IPS DF 6.9 (cell line): ENCODE measurements around the gene MYL12A.
"Not testable (repeated sequence)": the region's sequence is repeated elsewhere in the genome, so short reads cannot be mapped to it uniquely, and the experiment has no call there.

Experiments used
- DNase-seq: peaks from one replicate; pipeline ENCODE4 v3.0.0-alpha.2; 2013; ENCODE audit warnings: low read depth, low spot score
- H3K27ac ChIP-seq: one replicate; pipeline ENCODE4 v1.5.1; 2013; ENCODE audit warnings: low read length, control low read depth
- H3K27me3 ChIP-seq: 2 replicates; pipeline ENCODE4 v1.6.1; 2013; ENCODE audit warnings: mild to moderate bottlenecking, low read length; ENCODE audit not compliant: control insufficient read depth, insufficient read depth
- H3K36me3 ChIP-seq: 2 replicates; pipeline ENCODE4 v1.6.1; 2013; ENCODE audit warnings: low read length; ENCODE audit not compliant: control insufficient read depth, insufficient read depth
- H3K4me1 ChIP-seq: 2 replicates; pipeline ENCODE4 v1.6.1; 2013; ENCODE audit warnings: low read length; ENCODE audit not compliant: control insufficient read depth, insufficient read depth
- H3K4me3 ChIP-seq: 2 replicates; pipeline ENCODE4 v1.5.1; 2013; ENCODE audit warnings: mild to moderate bottlenecking, low read length
- H3K9me3 ChIP-seq: 2 replicates; pipeline ENCODE4 v1.6.1; 2013; ENCODE audit warnings: low read length, inconsistent platforms; ENCODE audit not compliant: control insufficient read depth, insufficient read depth
- WGBS: extraction: QIAGEN DNeasy Blood & Tissue Kit; methylation state at CpG from one replicate; pipeline ENCODE4 v1.1.7; 2013; ENCODE audit warnings: mixed read lengths, missing lambda C conversion rate; ENCODE audit not compliant: insufficient read length, insufficient coverage; 5-methylcytosine and 5-hydroxymethylcytosine counted together

Gene MYL12A

DNA sequence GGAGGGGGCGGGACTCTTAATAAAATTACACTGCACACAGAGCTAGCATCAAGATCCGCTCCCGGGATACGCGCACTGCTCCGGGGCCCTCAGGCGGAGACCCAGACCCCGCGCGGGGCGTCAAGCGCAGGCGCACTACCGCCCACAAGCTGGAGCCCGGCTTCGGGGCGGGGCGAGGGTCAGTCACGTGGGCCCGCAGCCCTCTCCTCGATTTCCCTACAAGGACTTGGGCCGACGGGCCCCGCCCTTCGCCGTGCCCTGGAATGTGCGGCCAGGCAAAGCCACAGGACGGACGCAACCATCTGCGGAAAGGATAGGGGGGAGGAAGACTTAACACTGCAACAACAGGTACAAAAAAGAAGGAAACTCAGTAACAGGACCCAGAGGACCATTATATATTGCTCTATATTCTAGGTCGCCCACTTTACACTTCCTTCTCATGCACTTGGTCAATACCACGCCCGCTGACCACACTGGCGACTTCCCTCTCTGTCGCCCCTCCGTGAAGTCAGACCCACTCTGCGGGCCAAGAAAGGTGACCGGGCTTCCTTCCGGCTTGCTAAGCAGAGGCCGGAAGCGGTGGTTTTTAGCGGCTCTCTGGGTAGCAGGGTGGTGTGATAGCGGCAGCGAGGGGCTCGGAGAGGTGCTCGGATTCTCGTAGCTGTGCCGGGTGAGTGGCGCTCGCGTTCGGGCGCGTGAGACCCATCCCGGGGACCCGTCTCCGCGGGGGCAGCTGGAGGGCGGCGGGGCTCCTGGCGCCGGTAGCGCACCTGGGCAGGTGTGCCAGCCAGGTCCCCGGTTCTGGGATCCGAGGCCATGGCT, at the start of gene MYL12A:
MYL12A (plus strand) TSS at position 562 of the 822 bp plus-strand sequence. CDS start 5,447 bp downstream, outside the sequence.
- WGBS = no CpG with 5 or more reads among the region's 65 CpGs
- H3K27me3 ChIP-seq = no peaks in the 10 kb centered on the region
- DNase-seq = peak; percentile 96
- H3K9me3 ChIP-seq = no peaks in the 10 kb centered on the region
- no peaks in the 10 kb centered on the region for H3K4me1 ChIP-seq
- no peak within 1 kb of the TSS for H3K27ac ChIP-seq
- H3K4me3 ChIP-seq = peak within 1 kb of the TSS; percentile 94
- no peaks in the 10 kb centered on the region for H3K36me3 ChIP-seq

DNA sequence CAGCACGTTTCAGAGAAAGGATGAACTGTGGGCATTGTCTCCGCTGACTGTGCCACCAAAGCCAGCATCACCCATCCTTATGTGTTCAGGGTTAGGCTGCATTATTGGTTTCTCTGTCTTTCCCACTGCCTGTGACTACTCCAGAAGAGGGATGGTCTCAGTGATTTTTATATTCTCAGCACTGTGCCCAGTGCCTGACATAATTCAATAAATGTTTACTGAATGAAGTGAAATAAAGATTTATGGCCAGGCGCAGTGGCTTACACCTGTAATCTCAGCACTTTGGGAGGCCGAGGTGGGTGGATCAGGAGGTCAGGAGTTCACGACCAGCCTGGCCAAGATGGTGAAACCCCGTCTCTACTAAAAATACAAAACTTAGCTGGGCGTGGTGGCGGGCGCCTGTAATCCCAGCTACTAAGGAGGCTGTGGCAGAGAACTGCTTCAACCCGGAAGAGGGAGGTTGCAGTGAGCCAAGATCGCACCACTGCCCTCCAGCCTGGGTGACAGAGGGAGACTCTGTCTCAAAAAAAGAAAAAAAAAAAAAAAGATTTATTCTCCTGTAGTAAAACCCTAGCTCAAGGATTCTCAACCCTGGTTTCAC, 49.2 kb upstream of the MYL12A start:
- not testable (repeated sequence) for H3K27ac ChIP-seq, H3K27me3 ChIP-seq, DNase-seq, H3K36me3 ChIP-seq, H3K9me3 ChIP-seq, H3K4me1 ChIP-seq, H3K4me3 ChIP-seq
- WGBS = no CpG with 5 or more reads among the region's 11 CpGs

DNA sequence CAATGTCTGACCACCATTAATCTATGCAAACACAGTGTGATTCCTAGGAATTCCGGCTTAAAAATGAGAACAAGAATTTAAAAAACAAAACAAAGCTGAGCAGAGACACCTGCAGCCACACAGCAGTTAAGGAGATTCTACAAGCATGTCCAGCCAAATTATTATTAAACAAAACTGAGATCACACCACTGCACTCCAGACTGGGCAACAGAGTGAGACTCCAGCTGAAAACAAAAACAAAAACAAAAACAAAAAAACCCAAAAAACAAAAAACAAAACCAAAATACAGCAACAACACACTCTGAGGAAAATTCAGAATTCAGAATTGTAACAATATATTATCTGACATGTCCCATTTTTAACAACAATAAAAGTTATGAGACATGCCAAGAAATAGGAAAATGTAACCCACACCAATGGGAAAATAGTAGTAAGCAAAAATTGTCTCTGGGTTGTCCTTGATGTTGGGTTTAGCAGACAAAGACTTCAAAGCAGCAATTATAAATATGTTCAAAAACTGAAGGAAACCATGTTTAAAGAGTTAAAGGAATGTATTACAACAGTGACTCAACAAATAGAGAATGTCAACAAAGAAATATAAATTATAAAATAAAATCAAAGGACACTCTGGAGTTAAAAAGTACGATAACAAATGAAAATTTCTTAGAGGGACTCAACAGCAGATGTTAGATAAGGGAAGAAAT, 47.5 kb upstream of the MYL12A start:
- Histone ChIP-seq H3K4me3 (no peak overlapping the region), H3K9me3 (no peaks in the 10 kb centered on the region), H3K27ac (no peak overlapping the region), H3K36me3 (no peaks in the 10 kb centered on the region), H3K27me3 (no peaks in the 10 kb centered on the region), H3K4me1 (no peaks in the 10 kb centered on the region)
- WGBS = no CpG with 5 or more reads among the region's 2 CpGs
- DNase-seq = no peak

- Histone ChIP-seq H3K27me3 (no peaks in the 10 kb centered on the region), H3K9me3 (no peaks in the 10 kb centered on the region), H3K4me1 (no peaks in the 10 kb centered on the region), H3K36me3 (no peaks in the 10 kb centered on the region), H3K4me3 (no peak overlapping the region), H3K27ac (no peak overlapping the region)
- no peak for DNase-seq
Measured at GRCh38 chr18:3205239-3205638, 42.4 kb upstream of the MYL12A start.

- no CpG with 5 or more reads among the region's 2 CpGs for WGBS
- Histone ChIP-seq H3K27ac (no peak overlapping the region), H3K36me3 (no peaks in the 10 kb centered on the region), H3K4me3 (no peak overlapping the region), H3K9me3 (no peaks in the 10 kb centered on the region), H3K4me1 (no peaks in the 10 kb centered on the region), H3K27me3 (no peaks in the 10 kb centered on the region)
- DNase-seq = no peak
Measured at GRCh38 chr18:3207565-3207964, 40.0 kb upstream of the MYL12A start.

GRCh38 chr18:3209859-3210569, 37.6 kb upstream of the MYL12A start:
- H3K4me1 ChIP-seq = no peaks in the 10 kb centered on the region

GRCh38 chr18:3211236-3211992, 36.2 kb upstream of the MYL12A start:
- Histone ChIP-seq H3K9me3 (no peaks in the 10 kb centered on the region), H3K27ac (no peak overlapping the region), H3K27me3 (no peaks in the 10 kb centered on the region), H3K4me3 (no peak overlapping the region), H3K4me1 (no peaks in the 10 kb centered on the region), H3K36me3 (no peaks in the 10 kb centered on the region)
- no peak for DNase-seq
- no CpG with 5 or more reads among the region's 5 CpGs for WGBS

More at GRCh38 chr18:3209859-3210569, 37.6 kb upstream of the MYL12A start:
- WGBS = no CpG with 5 or more reads among the region's 4 CpGs
- Histone ChIP-seq H3K27me3 (no peaks in the 10 kb centered on the region), H3K9me3 (no peaks in the 10 kb centered on the region), H3K36me3 (no peaks in the 10 kb centered on the region), H3K27ac (no peak overlapping the region), H3K4me3 (no peak overlapping the region)
- DNase-seq = no peak

- Histone ChIP-seq H3K27ac (no peak overlapping the region), H3K4me1 (no peaks in the 10 kb centered on the region), H3K4me3 (no peak overlapping the region), H3K9me3 (no peaks in the 10 kb centered on the region), H3K36me3 (no peaks in the 10 kb centered on the region), H3K27me3 (no peaks in the 10 kb centered on the region)
- no peak for DNase-seq
- WGBS = no CpG with 5 or more reads among the region's 4 CpGs
Measured at GRCh38 chr18:3212657-3213056, 34.9 kb upstream of the MYL12A start.

DNA sequence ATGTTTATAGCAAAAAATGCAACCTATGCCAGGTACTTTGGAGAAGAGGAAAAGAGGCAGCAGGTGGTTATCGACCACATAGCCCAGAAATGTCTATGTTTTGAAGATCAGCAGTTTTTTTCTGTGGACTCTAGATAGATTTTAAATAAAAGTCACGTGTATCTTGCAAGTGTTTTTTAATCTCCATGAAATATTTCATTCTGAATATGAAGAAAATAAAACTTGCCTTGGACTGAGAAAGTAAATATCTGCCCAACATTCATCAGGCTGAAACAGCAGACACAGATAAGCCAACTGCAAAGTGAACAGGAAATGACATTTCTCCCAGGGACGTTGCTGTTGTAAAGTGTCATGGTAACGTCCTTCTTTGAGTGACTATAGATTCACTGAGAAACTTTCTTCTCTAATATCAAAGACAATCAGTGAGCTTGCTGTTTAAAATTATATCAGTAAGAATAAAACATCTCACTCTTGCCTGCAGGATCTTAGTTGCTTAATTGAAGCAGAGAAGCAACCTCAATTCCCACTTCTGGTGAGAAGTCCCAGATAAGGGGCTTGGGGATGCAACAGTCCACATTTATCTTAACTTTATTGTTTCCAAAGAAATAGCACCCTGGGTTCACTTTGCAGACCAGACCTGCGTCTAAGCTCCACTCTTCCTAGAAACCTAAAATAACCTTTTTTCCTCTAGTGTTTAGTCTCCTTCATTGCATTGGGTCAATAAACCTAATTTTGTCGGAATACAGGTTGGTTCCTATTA, 34.1 kb upstream of the MYL12A start:
- WGBS = no CpG with 5 or more reads among the region's 6 CpGs
- H3K4me3 ChIP-seq = no peak overlapping the region
- no peaks in the 10 kb centered on the region for H3K4me1 ChIP-seq
- no peaks in the 10 kb centered on the region for H3K27me3 ChIP-seq
- H3K36me3 ChIP-seq = no peaks in the 10 kb centered on the region
- H3K27ac ChIP-seq = no peak overlapping the region
- no peaks in the 10 kb centered on the region for H3K9me3 ChIP-seq
- DNase-seq = no peak
